Neural cell (in vitro differentiated cells): Measurements from ENCODE around the gene GRIPAP1. TPM values are rescaled to one million over a fixed set of nuclear protein-coding genes. Genes with fewer than 3 reads are reported as not detected.

ENCODE experiments used
- H2AFZ ChIP-seq: fragments of 200-600, 300-800 bp; sonication (generic), shearing (Covaris generic); 2 replicates; pipeline ENCODE4 v1.6.0; 2014; ENCODE audit warnings: low read depth, mild to moderate bottlenecking, antibody characterized with exemption, low read length, moderate library complexity
- H3F3A ChIP-seq: fragments of 200-600 bp; shearing (Covaris generic); 2 replicates; pipeline ENCODE4 v1.6.1; 2016; ENCODE audit warnings: mild to moderate bottlenecking, moderate library complexity, mixed read lengths, antibody characterized with exemption, low read length; ENCODE audit not compliant: insufficient read depth, poor library complexity, severe bottlenecking
- H3K27ac ChIP-seq: fragments of 200-600, 300-800 bp; sonication (generic), shearing (Covaris generic); 2 replicates; pipeline ENCODE4 v1.5.1; 2014; ENCODE audit warnings: mild to moderate bottlenecking, low read length, moderate library complexity
- H3K27me3 ChIP-seq: fragments of 300-800, 200-600 bp; sonication (generic), shearing (Covaris generic); 2 replicates; pipeline ENCODE4 v1.6.0; 2014; ENCODE audit warnings: mild to moderate bottlenecking, low read depth, low read length, moderate library complexity; ENCODE audit not compliant: insufficient read depth
- H3K36me3 ChIP-seq: fragments of 300-800, 200-600 bp; sonication (generic), shearing (Covaris generic); 2 replicates; pipeline ENCODE4 v1.5.1; 2014; ENCODE audit warnings: mild to moderate bottlenecking, antibody characterized with exemption, low read length, moderate library complexity; ENCODE audit not compliant: insufficient read depth
- H3K4me2 ChIP-seq: fragments of 300-800, 200-600 bp; sonication (generic), shearing (Covaris generic); 2 replicates; pipeline ENCODE4 v1.6.0; 2014; ENCODE audit warnings: mild to moderate bottlenecking, low read length
- H3K4me3 ChIP-seq: fragments of 300-800, 200-600 bp; sonication (generic), shearing (Covaris generic); 2 replicates; pipeline ENCODE4 v1.5.1; 2014; ENCODE audit warnings: mild to moderate bottlenecking, low read length, moderate library complexity
- H3K79me2 ChIP-seq: fragments of 200-600 bp; shearing (Covaris generic); replicated peaks from 2 replicates; pipeline ENCODE4 v1.6.0; 2014; ENCODE audit warnings: mild to moderate bottlenecking, low read length, moderate library complexity; ENCODE audit not compliant: insufficient read depth
- H3K9ac ChIP-seq: fragments of 300-800, 200-600 bp; sonication (generic), shearing (Covaris generic); 2 replicates; pipeline ENCODE4 v1.6.1; 2016; ENCODE audit warnings: mild to moderate bottlenecking, low read length, mixed read lengths
- H3K9me2 ChIP-seq: fragments of 200-600 bp; shearing (Covaris generic); 2 replicates; pipeline ENCODE4 v1.6.1; 2016; ENCODE audit warnings: mild to moderate bottlenecking, low read length, mixed read lengths; ENCODE audit not compliant: insufficient read depth
- H3K9me3 ChIP-seq: fragments of 200-600, 300-800 bp; sonication (generic), shearing (Covaris generic); 2 replicates; pipeline ENCODE4 v1.6.1; 2016; ENCODE audit warnings: mild to moderate bottlenecking, mixed run types, low read length, moderate library complexity, mixed read lengths
- H4K20me1 ChIP-seq: fragments of 200-600 bp; shearing (Covaris generic); 2 replicates; pipeline ENCODE4 v1.6.1; 2016; ENCODE audit warnings: mild to moderate bottlenecking, mixed run types; ENCODE audit not compliant: insufficient read depth
- EP300 ChIP-seq: fragments of 450-650 bp; conservative IDR thresholded peaks from 2 replicates; pipeline ENCODE4 v1.6.1; 2014; ENCODE audit warnings: antibody characterized with exemption, mild to moderate bottlenecking, moderate library complexity; ENCODE audit not compliant: poor library complexity, severe bottlenecking
- EZH2 ChIP-seq: fragments of 200-600, 300-800 bp; shearing (Covaris generic), sonication (generic); IDR thresholded peaks from 2 replicates; pipeline ENCODE4 v1.6.1; 2014; ENCODE audit warnings: antibody characterized with exemption, low read length, borderline replicate concordance, mild to moderate bottlenecking; ENCODE audit not compliant: insufficient read depth, poor library complexity, severe bottlenecking
- MXI1 ChIP-seq: fragments of 450-650 bp; conservative IDR thresholded peaks from 2 replicates; pipeline ENCODE4 v1.6.1; 2014; ENCODE audit warnings: antibody characterized with exemption, mild to moderate bottlenecking; ENCODE audit not compliant: poor library complexity, severe bottlenecking
- POLR2AphosphoS5 ChIP-seq: IDR thresholded peaks from 2 replicates; pipeline ENCODE4 v1.6.1; 2012
- RAD21 ChIP-seq: fragments of 450-650 bp; conservative IDR thresholded peaks from 2 replicates; pipeline ENCODE4 v1.6.1; 2014; ENCODE audit warnings: antibody characterized with exemption, mild to moderate bottlenecking, moderate library complexity
- SMC3 ChIP-seq: fragments of 450-650 bp; conservative IDR thresholded peaks from 2 replicates; pipeline ENCODE4 v1.6.1; 2014; ENCODE audit warnings: antibody characterized with exemption, mild to moderate bottlenecking, moderate library complexity; ENCODE audit not compliant: poor library complexity
- TAF1 ChIP-seq: IDR thresholded peaks from 2 replicates; pipeline ENCODE4 v1.6.1; 2012; ENCODE audit warnings: low read depth
- polyA plus RNA-seq: library from polyadenylated mRNA; depleted of rRNA; stranded (reverse); fragments of >200 nt; gene quantifications from 2 replicates; pipeline ENCODE4 v1.2.3, GENCODE V29; 2014
- TF ChIP-seq, protein P1 (sequence below): fragments of 450-650 bp; IDR thresholded peaks from 2 replicates; pipeline ENCODE4 v1.5.1; 2014; ENCODE audit warnings: antibody characterized with exemption, mild to moderate bottlenecking, moderate library complexity; ENCODE audit not compliant: poor library complexity, severe bottlenecking
- TF ChIP-seq, protein P2 (sequence below): IDR thresholded peaks from 2 replicates; pipeline ENCODE4 v1.6.1; 2012; ENCODE audit warnings: borderline replicate concordance

GRIPAP1 gene
- polyA plus RNA-seq, 1 donor from 2014 or later = 134 TPM

DNA sequence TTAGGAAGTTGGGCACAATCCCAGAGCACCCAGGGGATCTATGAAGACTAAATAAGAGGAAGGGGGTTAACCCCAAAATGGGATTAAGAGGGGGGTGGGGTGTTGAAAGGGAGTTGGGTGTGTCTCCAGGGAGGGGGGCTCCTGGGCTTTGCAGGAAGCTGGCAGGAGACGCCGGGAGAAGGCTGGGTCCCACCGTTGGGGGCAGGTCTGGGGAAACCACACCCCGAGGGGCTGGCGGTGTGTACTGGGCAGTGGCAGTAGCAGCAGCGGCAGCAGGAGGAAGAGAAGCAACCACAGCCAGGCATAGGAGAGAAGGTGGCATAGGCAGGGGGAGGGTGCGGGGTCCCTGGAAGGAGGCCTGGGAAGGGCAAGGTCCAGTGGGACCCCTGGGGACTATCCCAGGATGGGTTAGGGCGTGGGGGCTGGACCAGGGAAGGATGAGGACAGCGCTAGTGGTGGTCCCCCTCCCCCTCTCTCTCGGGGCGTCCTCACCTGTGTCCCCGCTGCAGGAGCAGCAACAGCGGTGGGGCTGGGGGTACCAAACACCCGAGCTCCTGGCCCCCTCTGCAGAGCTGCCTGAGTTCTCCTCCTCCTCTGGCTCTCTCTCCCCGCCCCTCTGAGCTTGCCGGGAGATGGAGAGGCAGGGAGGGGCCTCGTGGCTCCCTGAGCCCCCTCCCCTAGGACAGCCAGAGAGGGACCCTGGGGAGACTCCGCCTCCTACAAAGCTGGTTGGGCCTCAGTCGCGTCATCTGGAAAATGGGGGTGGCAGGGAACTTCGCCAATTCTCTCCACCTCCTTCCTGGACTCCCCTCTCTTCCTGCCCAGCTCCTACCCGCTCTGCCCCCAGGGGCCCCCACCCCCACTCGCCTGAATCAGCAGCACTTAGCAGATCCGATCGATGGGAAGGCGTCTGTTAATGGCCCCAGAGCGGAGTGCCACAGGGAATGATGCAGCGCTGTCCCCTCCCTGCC is 30.5 kb downstream of the GRIPAP1 start, which contains the start of gene KCND1:
Gene KCND1 (minus strand): TSS at position 596 of the 971 bp plus-strand sequence. CDS start 1,573 bp downstream, outside the sequence.
- Histone ChIP-seq H3K27me3 (no peaks in the 10 kb centered on the region), H3F3A (no peaks in the 10 kb centered on the region), H4K20me1 (no peaks in the 10 kb centered on the region), H2AFZ (no peak within 1 kb of the TSS), H3K79me2 (no peaks in the 10 kb centered on the region), H3K27ac (no peak within 1 kb of the TSS), H3K9me3 (no peaks in the 10 kb centered on the region), H3K4me2 (no peak within 1 kb of the TSS), H3K4me3 (no peak within 1 kb of the TSS), H3K9ac (no peak within 1 kb of the TSS), H3K36me3 (no peaks in the 10 kb centered on the region), H3K9me2 (no peaks in the 10 kb centered on the region)
- TF ChIP-seq TAF1 (no peak), SMC3 (no peak), EP300 (no peak), EZH2 (no peak), POLR2AphosphoS5 (no peak), MXI1 (no peak), RAD21 (no peak)
- TF ChIP-seq, protein P1, sequence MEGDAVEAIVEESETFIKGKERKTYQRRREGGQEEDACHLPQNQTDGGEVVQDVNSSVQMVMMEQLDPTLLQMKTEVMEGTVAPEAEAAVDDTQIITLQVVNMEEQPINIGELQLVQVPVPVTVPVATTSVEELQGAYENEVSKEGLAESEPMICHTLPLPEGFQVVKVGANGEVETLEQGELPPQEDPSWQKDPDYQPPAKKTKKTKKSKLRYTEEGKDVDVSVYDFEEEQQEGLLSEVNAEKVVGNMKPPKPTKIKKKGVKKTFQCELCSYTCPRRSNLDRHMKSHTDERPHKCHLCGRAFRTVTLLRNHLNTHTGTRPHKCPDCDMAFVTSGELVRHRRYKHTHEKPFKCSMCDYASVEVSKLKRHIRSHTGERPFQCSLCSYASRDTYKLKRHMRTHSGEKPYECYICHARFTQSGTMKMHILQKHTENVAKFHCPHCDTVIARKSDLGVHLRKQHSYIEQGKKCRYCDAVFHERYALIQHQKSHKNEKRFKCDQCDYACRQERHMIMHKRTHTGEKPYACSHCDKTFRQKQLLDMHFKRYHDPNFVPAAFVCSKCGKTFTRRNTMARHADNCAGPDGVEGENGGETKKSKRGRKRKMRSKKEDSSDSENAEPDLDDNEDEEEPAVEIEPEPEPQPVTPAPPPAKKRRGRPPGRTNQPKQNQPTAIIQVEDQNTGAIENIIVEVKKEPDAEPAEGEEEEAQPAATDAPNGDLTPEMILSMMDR = no peak
- TF ChIP-seq, protein P2, sequence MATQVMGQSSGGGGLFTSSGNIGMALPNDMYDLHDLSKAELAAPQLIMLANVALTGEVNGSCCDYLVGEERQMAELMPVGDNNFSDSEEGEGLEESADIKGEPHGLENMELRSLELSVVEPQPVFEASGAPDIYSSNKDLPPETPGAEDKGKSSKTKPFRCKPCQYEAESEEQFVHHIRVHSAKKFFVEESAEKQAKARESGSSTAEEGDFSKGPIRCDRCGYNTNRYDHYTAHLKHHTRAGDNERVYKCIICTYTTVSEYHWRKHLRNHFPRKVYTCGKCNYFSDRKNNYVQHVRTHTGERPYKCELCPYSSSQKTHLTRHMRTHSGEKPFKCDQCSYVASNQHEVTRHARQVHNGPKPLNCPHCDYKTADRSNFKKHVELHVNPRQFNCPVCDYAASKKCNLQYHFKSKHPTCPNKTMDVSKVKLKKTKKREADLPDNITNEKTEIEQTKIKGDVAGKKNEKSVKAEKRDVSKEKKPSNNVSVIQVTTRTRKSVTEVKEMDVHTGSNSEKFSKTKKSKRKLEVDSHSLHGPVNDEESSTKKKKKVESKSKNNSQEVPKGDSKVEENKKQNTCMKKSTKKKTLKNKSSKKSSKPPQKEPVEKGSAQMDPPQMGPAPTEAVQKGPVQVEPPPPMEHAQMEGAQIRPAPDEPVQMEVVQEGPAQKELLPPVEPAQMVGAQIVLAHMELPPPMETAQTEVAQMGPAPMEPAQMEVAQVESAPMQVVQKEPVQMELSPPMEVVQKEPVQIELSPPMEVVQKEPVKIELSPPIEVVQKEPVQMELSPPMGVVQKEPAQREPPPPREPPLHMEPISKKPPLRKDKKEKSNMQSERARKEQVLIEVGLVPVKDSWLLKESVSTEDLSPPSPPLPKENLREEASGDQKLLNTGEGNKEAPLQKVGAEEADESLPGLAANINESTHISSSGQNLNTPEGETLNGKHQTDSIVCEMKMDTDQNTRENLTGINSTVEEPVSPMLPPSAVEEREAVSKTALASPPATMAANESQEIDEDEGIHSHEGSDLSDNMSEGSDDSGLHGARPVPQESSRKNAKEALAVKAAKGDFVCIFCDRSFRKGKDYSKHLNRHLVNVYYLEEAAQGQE = no peak

- H3K4me3 ChIP-seq = no peak overlapping the region
- H3K9ac ChIP-seq = no peak overlapping the region
- no peaks in the 10 kb centered on the region for H3K79me2 ChIP-seq
- no peaks in the 10 kb centered on the region for H3K36me3 ChIP-seq
- no peaks in the 10 kb centered on the region for H3K9me2 ChIP-seq
- no peak overlapping the region for H3K4me2 ChIP-seq
- no peaks in the 10 kb centered on the region for H4K20me1 ChIP-seq
- H2AFZ ChIP-seq = no peak overlapping the region
- no peaks in the 10 kb centered on the region for H3K9me3 ChIP-seq
- no peak overlapping the region for H3K27ac ChIP-seq
- TF ChIP-seq TAF1 = no peak
- TF ChIP-seq, protein P2 = no peak
- TF ChIP-seq POLR2AphosphoS5 = no peak
- no peak for TF ChIP-seq EZH2
- TF ChIP-seq, protein P1 = no peak
- TF ChIP-seq SMC3 = no peak
- no peak for TF ChIP-seq MXI1
- no peaks in the 10 kb centered on the region for H3F3A ChIP-seq
- H3K27me3 ChIP-seq = no peaks in the 10 kb centered on the region
Measured at GRCh38 chrX:48969471-48969870, 32.6 kb downstream of the GRIPAP1 start.
